Measurements from ENCODE around the gene XRRA1.

DNA sequence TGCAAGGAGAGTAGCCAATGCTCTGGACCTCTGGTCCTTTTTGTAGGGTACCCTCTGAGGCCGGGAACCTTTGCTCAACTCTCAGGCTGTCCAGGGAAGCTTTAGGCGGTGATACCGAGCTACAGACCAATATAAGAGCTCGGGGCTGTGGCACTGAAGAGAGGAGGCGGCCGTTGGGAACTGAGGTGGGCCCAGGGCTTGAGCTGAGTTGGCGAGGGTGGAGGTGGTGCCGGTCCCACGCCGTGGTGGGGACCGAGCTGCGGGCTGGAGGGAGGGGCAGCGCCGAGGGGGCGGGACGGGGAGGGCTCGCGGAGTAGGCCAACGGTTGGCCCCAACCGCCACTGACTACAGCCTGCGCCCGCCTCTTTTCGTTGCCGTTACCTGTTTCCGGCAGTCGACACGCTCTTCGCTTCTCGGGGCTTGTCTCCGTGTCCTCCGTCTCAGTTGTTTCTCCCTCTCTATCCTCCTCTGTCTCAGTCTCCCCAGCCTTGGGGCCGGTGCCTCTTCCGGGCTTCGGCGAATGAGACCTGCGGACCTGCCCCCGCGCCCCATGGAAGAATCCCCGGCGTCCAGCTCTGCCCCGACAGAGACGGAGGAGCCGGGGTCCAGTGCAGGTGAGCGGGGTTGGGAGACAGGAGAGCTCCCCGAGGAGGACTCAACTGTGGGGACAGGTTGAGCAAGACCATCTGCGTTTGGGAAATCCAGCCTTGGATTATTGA, 39.8 kb upstream of the XRRA1 start, which contains the start of gene NEU3:
- TF ChIP-seq, protein P1, sequence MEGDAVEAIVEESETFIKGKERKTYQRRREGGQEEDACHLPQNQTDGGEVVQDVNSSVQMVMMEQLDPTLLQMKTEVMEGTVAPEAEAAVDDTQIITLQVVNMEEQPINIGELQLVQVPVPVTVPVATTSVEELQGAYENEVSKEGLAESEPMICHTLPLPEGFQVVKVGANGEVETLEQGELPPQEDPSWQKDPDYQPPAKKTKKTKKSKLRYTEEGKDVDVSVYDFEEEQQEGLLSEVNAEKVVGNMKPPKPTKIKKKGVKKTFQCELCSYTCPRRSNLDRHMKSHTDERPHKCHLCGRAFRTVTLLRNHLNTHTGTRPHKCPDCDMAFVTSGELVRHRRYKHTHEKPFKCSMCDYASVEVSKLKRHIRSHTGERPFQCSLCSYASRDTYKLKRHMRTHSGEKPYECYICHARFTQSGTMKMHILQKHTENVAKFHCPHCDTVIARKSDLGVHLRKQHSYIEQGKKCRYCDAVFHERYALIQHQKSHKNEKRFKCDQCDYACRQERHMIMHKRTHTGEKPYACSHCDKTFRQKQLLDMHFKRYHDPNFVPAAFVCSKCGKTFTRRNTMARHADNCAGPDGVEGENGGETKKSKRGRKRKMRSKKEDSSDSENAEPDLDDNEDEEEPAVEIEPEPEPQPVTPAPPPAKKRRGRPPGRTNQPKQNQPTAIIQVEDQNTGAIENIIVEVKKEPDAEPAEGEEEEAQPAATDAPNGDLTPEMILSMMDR (IDR thresholded peaks at IDR 0.05): no peak
- TF ChIP-seq POLR2A (IDR thresholded peaks at IDR 0.05): peak in 1 of 2 donors; percentile 65
